UCSD-AML1 (cell line): Measurements from ENCODE around the gene KCTD11.

Experiments
- DNase-seq: peaks from one replicate; lab custom pipeline; 2025; ENCODE audit not compliant: unreplicated experiment; lab: John Stamatoyannopoulos, UW

The KCTD11 gene

GRCh38 chr17:7403043-7403726 is 51.2 kb downstream of the KCTD11 start:
- DNase-seq, result peak; percentile 76

DNA sequence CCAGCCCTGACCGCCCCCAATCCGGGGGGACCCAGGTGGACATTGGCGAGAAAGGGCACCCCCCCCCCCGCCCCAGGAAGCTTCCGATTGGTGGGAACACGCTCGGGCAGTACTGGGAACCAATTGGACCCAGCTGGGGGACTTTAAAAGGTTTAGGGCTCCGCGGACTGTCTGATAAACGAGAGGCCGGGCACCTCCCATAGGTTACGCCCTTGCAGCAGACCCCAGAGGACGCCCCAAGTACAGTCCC is 51.7 kb downstream of the KCTD11 start:
- DNase-seq, result no peak

DNA sequence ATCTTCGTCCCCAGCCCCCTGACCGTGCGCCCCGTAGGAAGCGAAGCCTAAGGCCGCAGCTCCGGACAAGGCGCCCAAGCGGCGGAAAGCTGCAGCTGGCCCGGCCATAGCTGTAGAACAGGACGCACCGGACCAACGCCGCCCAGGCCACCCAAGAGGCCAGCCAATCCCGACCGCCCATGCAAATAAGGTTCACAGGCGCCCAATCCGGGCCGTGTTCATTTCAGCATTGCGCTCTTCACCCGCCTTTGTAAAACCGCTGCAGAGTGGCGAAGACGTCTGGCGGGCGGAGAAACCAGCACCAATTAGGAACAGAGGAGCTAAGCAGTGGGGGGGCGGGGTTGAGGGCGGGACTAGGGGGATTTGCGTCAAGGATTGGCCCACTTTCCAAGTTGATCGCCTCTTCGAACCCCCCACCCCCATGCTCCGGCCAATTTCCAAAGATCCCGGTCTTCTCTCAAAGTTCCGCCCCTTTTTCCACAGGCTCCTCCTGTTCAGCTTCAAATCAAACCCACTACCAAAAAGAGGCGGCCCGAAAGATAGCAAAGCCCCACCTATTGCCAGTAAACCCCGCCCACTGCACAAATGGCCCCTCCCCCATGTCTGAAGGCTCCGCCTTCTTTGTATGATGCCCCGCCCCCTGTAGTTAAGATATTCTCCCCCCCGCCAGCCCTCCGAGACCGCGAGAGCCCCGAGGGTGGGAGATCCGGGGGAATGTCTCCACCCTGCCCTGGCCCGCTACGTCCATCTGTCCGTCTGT is 52.2 kb downstream of the KCTD11 start, which contains the start of gene TMEM256:
Gene TMEM256 (minus strand): TSS at position 121 of the 760 bp plus-strand sequence. CDS start 13 bp downstream, at position 108.
- peak; percentile 99 for DNase-seq
